GM21619 (cell line): ENCODE data around the gene PTDSS2.

Source experiments
- ATAC-seq: cut with Tn5 transposase; IDR thresholded peaks from one replicate; pipeline ENCODE4 v1.9.1; 2021; ENCODE audit not compliant: unreplicated experiment

The PTDSS2 gene

GRCh38 chr11:447923-448731 lies 2.0 kb upstream of the PTDSS2 start:
- peak; percentile 42 for ATAC-seq

- ATAC-seq, result no peak
These were observed 851 bp downstream of the PTDSS2 start for GRCh38 chr11:450809-451451.

DNA sequence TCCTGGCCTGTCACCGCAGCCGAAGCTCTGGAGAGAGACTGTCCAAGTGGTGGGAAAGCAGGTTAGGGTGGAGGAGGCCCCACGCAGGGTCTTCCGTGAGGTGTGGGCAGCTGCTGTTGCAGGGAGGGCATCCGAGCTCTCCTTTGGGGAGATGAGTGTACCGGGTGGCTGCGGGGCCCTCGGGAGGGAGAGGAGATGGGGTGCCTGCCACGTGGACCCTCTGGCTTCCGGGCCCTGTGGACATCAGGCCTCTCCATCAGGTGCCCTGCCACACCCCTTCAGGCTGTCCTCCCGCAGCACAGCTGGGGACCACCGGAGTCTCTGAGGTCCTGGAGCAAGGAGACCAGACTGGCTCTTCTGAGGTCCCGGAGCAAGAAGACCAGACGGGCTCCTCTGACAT lies 1.7 kb downstream of the PTDSS2 start:
- ATAC-seq, result no peak

GRCh38 chr11:452203-452744 lies 2.2 kb downstream of the PTDSS2 start:
- ATAC-seq, result no peak

DNA sequence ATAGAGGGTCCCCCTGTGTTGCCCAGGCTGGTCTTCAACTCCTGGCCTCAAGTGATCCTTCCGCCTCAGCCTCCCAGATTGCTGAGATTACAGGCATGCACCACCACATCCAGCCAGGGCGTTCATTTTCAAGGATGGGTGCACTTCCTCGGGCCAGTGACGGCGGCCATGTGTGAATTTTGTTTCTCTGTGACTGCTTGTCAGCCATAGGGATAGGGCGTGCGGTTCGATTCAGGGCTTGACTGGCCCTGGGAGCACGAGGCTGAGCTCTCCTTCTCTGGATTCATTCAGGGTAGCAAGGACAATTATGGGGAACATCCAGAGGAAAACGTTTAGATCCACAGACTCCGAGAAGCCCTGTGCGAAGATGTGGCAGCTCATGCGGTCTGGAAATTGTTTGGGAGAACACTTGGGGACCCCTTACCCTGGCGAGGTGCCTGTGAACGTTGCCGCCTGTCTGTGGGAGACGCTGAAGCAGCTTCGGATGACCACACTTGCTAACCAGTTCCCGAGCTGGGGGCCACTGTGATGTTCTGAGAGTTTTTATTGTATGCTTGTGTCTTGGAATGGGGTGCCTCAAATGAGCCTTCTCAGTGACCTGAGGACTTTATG lies 2.9 kb downstream of the PTDSS2 start:
- no peak for ATAC-seq

- no peak for ATAC-seq
These were observed 3.5 kb downstream of the PTDSS2 start for GRCh38 chr11:453564-453963.

DNA sequence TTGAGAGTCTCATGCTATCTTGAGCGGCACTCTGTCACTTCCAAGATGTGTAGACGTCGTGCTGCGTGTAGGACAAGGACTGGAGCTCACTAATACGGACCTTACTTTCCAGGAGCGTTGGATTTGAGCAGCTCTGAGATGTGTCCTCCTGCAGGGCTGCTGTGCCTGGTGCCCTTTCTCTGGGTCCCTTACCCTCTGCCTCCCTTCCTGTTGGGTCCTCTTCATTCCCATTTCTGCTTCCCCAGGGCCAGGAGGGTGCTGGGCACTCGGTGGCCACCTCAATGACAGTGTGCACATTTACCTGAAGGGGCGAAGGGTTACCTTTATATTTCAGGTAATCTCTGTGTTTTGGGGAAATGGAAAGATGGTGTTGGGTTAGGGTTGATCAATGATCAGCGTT lies 4.0 kb downstream of the PTDSS2 start:
- no peak for ATAC-seq

DNA sequence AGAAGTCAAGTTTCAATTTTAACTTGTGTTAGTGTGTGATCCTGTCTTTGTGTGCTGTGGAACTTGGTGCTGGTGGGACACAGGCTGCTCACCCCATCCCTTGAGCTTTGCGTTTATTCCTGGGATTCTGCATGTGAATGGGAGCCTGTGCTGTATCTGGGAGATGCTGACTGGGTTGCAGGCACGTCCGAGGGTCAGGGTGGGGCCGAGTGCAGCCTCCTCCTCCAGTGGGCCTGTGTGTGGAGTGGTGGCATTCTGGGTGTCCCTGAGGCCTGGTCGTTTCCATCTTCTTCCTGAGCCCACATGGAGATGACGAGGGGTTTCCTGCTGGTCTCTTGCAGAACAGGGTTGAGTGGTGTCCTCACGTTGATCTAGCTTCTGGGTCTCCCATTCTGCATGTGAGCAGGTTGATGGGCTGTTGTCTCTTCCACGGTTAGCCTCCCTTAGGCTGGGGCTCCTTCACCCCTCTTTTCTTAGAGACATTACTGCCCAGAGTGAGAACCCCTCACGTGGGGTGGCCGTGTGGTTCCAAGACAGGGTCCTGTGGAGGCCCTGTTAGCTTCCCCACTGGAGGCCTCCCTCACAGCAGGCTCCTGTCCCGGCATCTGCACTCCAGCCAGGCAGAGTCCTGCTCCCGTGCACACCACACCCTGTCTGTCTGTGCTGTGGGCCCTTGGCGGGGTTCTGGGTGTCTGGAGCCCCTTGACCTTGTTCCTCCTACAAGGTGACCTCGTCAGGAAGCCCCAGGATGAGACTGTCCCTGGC lies 4.9 kb downstream of the PTDSS2 start:
- no peak for ATAC-seq

DNA sequence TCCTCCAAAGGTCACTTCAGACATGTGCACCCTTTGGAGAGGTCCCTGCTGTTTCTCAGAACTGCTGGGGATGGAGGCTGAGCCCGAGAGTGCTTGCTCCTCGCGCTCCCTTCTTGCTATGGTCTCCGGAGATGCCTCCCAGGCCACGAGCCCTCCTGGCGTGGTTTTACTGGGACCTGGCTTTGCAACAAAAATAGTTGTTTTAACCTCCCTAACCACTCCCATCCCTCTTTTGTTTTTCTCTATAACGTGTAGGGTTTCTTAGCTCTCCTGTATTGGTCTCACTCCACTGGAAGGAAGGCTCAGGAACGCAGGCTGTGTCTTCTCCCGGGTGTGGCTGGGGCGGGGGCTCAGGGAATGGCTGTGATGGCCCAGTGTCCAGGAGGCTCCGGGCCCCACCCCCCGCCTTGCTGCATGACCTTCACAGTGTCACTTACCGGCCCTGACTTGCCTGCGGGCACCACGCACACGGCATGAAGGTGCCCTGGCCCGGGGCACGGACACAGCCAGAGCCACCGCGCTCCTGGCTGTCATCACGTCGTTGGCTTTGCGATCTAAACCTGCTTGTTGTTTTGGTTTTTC lies 5.6 kb downstream of the PTDSS2 start:
- no peak for ATAC-seq

DNA sequence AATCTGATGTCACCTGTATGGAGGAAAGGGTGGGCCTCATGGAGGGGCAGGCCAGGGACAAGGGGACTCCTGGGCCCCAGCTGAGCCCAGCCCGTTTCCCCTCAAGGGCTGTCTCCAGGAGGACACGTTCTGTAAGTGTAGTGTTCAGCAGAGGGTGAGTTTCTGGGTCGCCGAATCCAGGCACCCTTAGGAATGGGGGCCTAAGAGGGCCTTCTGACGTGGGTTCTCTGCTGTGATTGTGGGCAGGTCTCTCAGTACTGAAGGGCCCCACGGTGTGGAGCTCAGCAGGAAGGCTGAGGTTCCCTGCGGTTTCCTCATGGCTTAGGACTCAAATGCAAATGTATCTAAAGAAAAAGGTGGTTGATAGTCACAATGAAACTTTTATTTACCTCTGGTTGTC lies 6.5 kb downstream of the PTDSS2 start:
- ATAC-seq, result no peak

- no peak for ATAC-seq
These were observed 7.2 kb downstream of the PTDSS2 start for GRCh38 chr11:457111-457760.

DNA sequence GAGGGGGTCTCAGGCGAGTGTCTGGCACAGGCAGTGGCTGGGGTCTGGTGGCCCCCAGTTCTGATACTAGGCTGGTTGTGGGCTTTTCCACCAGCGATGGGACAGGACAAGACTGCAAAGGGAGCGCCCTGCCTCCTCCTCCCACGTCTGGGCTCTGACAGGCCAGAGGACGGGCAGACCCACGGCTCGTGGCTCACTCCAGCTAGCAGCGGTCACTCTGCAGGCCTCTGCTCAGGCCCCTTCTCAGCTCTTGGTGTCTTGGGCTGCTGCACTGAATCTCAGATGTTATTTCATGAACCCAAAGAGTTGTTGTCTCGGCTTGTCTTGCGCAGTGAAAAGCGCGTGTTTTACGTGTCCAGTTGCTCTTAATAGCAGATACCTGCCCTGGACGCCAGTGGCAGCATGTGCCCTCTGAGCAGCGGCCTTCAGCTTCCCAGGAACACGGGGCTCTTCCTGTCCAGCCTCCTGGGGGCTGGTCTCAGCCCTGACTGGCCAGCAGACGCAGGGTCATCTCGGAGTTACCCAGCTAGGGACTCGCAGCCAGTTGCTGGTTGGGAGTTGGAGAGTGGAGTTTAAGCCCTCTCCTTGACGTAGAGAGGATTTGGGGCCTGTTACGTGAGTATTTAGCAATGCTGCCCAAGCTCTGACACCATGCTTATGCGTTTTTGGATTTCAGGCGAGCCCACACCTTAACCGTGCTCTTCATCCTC lies 9.6 kb downstream of the PTDSS2 start:
- ATAC-seq, result no peak

GRCh38 chr11:460331-461199 lies 10.5 kb downstream of the PTDSS2 start:
- no peak for ATAC-seq

DNA sequence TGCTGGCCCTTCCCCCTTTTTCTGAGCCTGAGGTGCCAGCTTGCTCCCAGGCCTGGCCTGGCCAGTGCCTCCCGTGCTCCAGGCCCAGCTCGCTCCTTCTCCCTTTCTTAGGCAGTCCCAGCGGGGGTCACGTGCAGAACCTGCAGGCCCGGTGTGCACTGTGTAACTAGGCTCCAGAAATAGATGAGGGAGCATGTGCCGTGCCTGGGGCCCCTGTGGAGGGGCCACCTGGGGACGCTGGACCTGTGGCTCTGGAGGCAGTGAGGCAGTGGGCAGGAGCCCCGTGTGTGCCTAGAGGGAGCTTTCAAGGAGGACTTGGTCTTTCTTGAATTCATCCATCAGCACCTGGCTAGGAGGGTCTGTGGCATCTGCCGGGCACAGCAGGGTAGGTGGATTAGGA lies 11.5 kb downstream of the PTDSS2 start:
- no peak for ATAC-seq

DNA sequence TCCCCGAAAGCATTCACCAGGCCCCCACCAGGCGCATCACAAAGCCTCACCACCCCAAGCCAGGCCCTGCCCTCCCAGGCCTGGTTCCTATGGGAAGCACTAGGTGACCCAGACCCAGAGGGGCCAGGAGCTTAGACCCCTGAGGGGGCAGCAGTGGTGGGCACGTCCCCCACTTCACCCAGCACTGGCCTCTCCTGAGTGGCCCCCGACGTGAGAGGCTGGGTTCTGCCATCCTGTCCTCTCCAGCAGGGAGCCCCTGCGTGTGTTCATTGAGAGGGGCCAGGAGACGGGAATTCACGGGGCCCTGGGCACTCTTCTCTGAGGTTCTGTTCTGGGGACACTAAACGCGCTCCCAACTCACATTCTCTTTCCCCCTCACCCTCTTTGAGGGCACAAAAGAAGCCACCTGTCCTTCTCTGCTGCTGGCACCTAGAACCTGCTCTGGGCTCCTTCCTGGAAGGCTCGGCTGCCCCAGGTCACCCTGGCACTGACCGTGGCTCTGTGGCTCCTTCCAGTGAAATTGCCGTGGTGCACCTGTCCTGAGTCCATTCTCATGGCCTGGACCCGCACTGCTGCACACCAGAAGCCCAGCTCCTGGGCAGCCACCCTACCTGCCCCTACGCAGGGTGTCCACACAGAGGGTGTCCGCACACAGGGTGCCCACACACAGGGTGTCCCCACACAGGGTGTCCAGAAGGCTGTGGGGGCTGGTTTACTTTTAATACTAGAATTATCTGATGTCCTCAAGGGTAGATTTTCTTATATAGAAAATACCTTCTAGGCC lies 12.2 kb downstream of the PTDSS2 start:
- ATAC-seq, result no peak

DNA sequence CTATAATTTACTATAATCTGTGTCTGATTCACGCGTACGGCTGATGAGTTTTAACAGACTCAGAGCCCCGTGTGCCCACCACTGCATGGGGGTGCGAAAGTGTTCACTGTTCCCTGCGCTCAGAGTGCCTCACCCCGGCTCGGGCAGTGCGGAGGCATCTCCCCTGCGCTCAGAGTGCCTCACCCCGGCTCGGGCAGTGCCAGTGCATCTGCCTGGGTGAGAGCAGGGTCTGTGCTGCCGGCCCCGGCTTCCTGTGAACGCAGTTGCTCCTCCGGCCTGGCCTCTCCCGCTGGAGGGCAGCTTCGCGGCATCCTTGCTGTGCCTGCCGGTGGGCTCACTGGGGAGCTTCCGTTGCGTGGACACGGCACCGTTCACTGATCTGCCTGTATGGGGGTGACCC lies 14.2 kb downstream of the PTDSS2 start:
- no peak for ATAC-seq

- no peak for ATAC-seq
These were observed 15.9 kb downstream of the PTDSS2 start for GRCh38 chr11:465896-466530.

DNA sequence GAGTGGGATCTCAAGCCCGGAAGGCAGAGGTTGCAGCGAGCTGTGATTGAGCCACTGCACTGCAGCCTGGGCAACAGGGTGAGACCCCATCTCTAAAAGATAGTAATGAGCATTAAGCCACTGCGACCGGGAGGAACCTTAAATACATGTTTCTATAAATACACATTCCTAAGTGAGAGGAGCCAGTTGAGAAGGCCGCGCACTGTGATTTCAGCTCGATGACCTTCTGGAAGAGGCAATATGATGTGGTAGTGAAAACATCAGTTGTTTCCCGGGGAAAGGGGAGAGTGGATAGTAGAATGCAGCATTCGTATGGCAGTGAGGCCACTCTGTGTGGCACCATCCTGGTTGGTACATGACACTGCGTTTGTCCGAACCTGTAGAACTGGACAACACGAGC lies 18.0 kb downstream of the PTDSS2 start:
- ATAC-seq, result no peak
